Measurements from ENCODE around the gene WNT8B. TPM values are rescaled to one million over a fixed set of nuclear protein-coding genes. Genes with fewer than 3 reads are reported as not detected.

Gene WNT8B, protein sequence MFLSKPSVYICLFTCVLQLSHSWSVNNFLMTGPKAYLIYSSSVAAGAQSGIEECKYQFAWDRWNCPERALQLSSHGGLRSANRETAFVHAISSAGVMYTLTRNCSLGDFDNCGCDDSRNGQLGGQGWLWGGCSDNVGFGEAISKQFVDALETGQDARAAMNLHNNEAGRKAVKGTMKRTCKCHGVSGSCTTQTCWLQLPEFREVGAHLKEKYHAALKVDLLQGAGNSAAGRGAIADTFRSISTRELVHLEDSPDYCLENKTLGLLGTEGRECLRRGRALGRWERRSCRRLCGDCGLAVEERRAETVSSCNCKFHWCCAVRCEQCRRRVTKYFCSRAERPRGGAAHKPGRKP
- total RNA-seq (2022), result 0.17 TPM in 1 of 2 replicates, not detected in the other
- Bru-seq, nascent RNA, result not detected
- not detected for BruChase-seq, experiment 1, labeled RNA remaining after a 6-hour chase
- BruChase-seq, experiment 2, labeled RNA remaining after a 2-hour chase, result percentile 12 among the genes with signal in this experiment
- long read RNA-seq, result 0 reads

DNA sequence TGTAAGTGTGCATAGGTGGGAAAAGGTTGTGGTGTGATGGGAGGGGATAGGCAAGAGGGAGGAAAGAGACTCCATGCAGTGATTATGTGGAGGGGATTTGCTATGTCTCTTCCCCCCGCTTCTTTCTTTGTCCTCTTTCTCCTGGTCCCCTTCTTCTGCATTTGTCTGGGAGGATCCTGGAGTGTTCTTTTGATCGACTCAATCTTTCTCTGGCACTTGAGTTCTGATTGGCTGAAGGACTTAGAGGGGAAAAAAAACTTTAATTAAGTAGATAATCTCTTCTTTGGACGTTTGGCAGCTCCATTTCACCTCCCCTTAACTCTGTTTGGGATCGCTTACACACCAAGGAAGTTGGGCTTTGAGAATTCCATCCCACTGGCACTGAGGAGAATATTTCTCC lies at the start of gene WNT8B:
Gene WNT8B (plus strand): TSS at position 301 of the 400 bp plus-strand sequence. CDS start 160 bp downstream, outside the sequence.
- Mint-ChIP-seq H3K9me3 (ENCODE audit: low read depth, unreplicated experiment) (no peaks in the 10 kb centered on the region), H3K4me3 (ENCODE audit: low read depth, unreplicated experiment) (no peak within 1 kb of the TSS), H3K27me3 (ENCODE audit: unreplicated experiment) (peaks cover 55% of the 10 kb centered on the region), H3K27ac (ENCODE audit: unreplicated experiment) (no peak within 1 kb of the TSS), H3K36me3 (ENCODE audit: insufficient read depth, unreplicated experiment) (no peaks in the 10 kb centered on the region), H3K4me1 (ENCODE audit: low read depth, unreplicated experiment) (no peaks in the 10 kb centered on the region)
- no TSS peak for BruUV-seq (replicated peaks)
- DNase-seq, result no peak
- CTCF ChIA-PET, result no interaction called here
- TF ChIP-seq, protein P1, sequence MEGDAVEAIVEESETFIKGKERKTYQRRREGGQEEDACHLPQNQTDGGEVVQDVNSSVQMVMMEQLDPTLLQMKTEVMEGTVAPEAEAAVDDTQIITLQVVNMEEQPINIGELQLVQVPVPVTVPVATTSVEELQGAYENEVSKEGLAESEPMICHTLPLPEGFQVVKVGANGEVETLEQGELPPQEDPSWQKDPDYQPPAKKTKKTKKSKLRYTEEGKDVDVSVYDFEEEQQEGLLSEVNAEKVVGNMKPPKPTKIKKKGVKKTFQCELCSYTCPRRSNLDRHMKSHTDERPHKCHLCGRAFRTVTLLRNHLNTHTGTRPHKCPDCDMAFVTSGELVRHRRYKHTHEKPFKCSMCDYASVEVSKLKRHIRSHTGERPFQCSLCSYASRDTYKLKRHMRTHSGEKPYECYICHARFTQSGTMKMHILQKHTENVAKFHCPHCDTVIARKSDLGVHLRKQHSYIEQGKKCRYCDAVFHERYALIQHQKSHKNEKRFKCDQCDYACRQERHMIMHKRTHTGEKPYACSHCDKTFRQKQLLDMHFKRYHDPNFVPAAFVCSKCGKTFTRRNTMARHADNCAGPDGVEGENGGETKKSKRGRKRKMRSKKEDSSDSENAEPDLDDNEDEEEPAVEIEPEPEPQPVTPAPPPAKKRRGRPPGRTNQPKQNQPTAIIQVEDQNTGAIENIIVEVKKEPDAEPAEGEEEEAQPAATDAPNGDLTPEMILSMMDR (IDR thresholded peaks at IDR 0.05; ENCODE audit: unreplicated experiment), result no peak
- intact Hi-C loops (cut with micrococcal nuclease; ENCODE audit: unreplicated experiment), result no loop called here

GRCh38 chr10:100413173-100413572 lies 49.6 kb upstream of the WNT8B start:
- no peaks in the 10 kb centered on the region for H3K9me3 Mint-ChIP-seq (ENCODE audit: low read depth, unreplicated experiment)
- H3K36me3 Mint-ChIP-seq (ENCODE audit: insufficient read depth, unreplicated experiment), result no peaks in the 10 kb centered on the region
- no peaks in the 10 kb centered on the region for H3K4me1 Mint-ChIP-seq (ENCODE audit: low read depth, unreplicated experiment)
- TF ChIP-seq, protein P1 (IDR thresholded peaks at IDR 0.05; ENCODE audit: unreplicated experiment), result no peak
- CTCF ChIA-PET, result no interaction called here
- H3K27me3 Mint-ChIP-seq (ENCODE audit: unreplicated experiment), result peaks cover 14% of the 10 kb centered on the region
- DNase-seq, result no peak
- intact Hi-C loops (cut with micrococcal nuclease; ENCODE audit: unreplicated experiment), result no loop called here
- BruUV-seq (replicated peaks), result no TSS peak
- H3K4me3 Mint-ChIP-seq (ENCODE audit: low read depth, unreplicated experiment), result no peak overlapping the region
- no peak overlapping the region for H3K27ac Mint-ChIP-seq (ENCODE audit: unreplicated experiment)

GRCh38 chr10:100419911-100420449 lies 42.8 kb upstream of the WNT8B start:
- peaks cover 14% of the 10 kb centered on the region for H3K27me3 Mint-ChIP-seq (ENCODE audit: unreplicated experiment)
- TF ChIP-seq, protein P1 (IDR thresholded peaks at IDR 0.05; ENCODE audit: unreplicated experiment), result no peak
- no peaks in the 10 kb centered on the region for H3K9me3 Mint-ChIP-seq (ENCODE audit: low read depth, unreplicated experiment)
- intact Hi-C loops (cut with micrococcal nuclease; ENCODE audit: unreplicated experiment), result no loop called here
- no peaks in the 10 kb centered on the region for H3K4me1 Mint-ChIP-seq (ENCODE audit: low read depth, unreplicated experiment)
- CTCF ChIA-PET, result no interaction called here
- no peak overlapping the region for H3K27ac Mint-ChIP-seq (ENCODE audit: unreplicated experiment)
- H3K4me3 Mint-ChIP-seq (ENCODE audit: low read depth, unreplicated experiment), result no peak overlapping the region
- no TSS peak for BruUV-seq (replicated peaks)
- no peaks in the 10 kb centered on the region for H3K36me3 Mint-ChIP-seq (ENCODE audit: insufficient read depth, unreplicated experiment)
- no peak for DNase-seq

DNA sequence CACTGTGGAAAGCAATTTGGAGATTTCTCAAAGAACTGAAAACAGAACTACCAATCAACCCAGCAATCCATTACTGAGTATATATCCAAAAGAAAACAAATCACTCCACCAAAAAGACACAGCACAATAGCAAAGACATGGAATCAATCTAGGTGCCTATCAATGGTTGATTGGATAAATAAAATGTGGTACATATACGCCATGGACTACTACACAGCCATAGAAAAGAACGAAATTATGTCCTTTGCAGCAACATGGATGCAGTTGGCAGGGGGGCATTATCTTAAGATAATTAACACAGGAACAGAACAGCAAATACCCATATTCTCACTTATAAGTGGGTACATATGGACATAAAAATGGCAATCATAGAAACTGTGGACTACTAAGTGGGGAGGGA lies 35.4 kb upstream of the WNT8B start:
- Mint-ChIP-seq H3K27me3 (ENCODE audit: unreplicated experiment) (no peaks in the 10 kb centered on the region), H3K4me3 (ENCODE audit: low read depth, unreplicated experiment) (no peak overlapping the region), H3K36me3 (ENCODE audit: insufficient read depth, unreplicated experiment) (no peaks in the 10 kb centered on the region), H3K27ac (ENCODE audit: unreplicated experiment) (no peak overlapping the region), H3K9me3 (ENCODE audit: low read depth, unreplicated experiment) (no peaks in the 10 kb centered on the region), H3K4me1 (ENCODE audit: low read depth, unreplicated experiment) (no peaks in the 10 kb centered on the region)
- CTCF ChIA-PET, result interaction anchor here (0.6 kb wide), 1 partner anchor 81 kb away, joined by 6 read pairs; the partner anchor contains the start of gene SCD
- DNase-seq, result no peak
- BruUV-seq (replicated peaks), result no TSS peak
- TF ChIP-seq, protein P1 (IDR thresholded peaks at IDR 0.05; ENCODE audit: unreplicated experiment), result no peak
- intact Hi-C loops (cut with micrococcal nuclease; ENCODE audit: unreplicated experiment), result no loop called here
